IPS DF 6.9 (cell line): Measurements from ENCODE around the gene ZNF20.
"Not testable (repeated sequence)": the region's sequence is repeated elsewhere in the genome, so short reads cannot be mapped to it uniquely, and the experiment has no call there.

Experiments used
- DNase-seq: peaks from one replicate; pipeline ENCODE4 v3.0.0-alpha.2; 2013; ENCODE audit warnings: low read depth, low spot score
- H3K27ac ChIP-seq: one replicate; pipeline ENCODE4 v1.5.1; 2013; ENCODE audit warnings: low read length, control low read depth
- H3K27me3 ChIP-seq: 2 replicates; pipeline ENCODE4 v1.6.1; 2013; ENCODE audit warnings: mild to moderate bottlenecking, low read length; ENCODE audit not compliant: control insufficient read depth, insufficient read depth
- H3K36me3 ChIP-seq: 2 replicates; pipeline ENCODE4 v1.6.1; 2013; ENCODE audit warnings: low read length; ENCODE audit not compliant: control insufficient read depth, insufficient read depth
- H3K4me1 ChIP-seq: 2 replicates; pipeline ENCODE4 v1.6.1; 2013; ENCODE audit warnings: low read length; ENCODE audit not compliant: control insufficient read depth, insufficient read depth
- H3K4me3 ChIP-seq: 2 replicates; pipeline ENCODE4 v1.5.1; 2013; ENCODE audit warnings: mild to moderate bottlenecking, low read length
- H3K9me3 ChIP-seq: 2 replicates; pipeline ENCODE4 v1.6.1; 2013; ENCODE audit warnings: low read length, inconsistent platforms; ENCODE audit not compliant: control insufficient read depth, insufficient read depth
- WGBS: extraction: QIAGEN DNeasy Blood & Tissue Kit; methylation state at CpG from one replicate; pipeline ENCODE4 v1.1.7; 2013; ENCODE audit warnings: mixed read lengths, missing lambda C conversion rate; ENCODE audit not compliant: insufficient read length, insufficient coverage; 5-methylcytosine and 5-hydroxymethylcytosine counted together

Gene ZNF20

GRCh38 chr19:12113121-12113520 is 27.0 kb downstream of the ZNF20 start:
- Histone ChIP-seq H3K27ac (no peak overlapping the region), H3K36me3 (peaks cover 34% of the 10 kb centered on the region; the same call in 1 of the 2 replicates), H3K4me3 (no peak overlapping the region), H3K4me1 (no peaks in the 10 kb centered on the region), H3K9me3 (peaks cover 13% of the 10 kb centered on the region), H3K27me3 (no peaks in the 10 kb centered on the region)
- no CpG with 5 or more reads among the region's 5 CpGs for WGBS
- DNase-seq = no peak

GRCh38 chr19:12112701-12113100 is 27.4 kb downstream of the ZNF20 start:
- no CpG with 5 or more reads among the region's 8 CpGs for WGBS
- Histone ChIP-seq H3K27me3 (no peaks in the 10 kb centered on the region), H3K27ac (no peak overlapping the region), H3K36me3 (peaks cover 34% of the 10 kb centered on the region; the same call in 1 of the 2 replicates), H3K4me3 (no peak overlapping the region), H3K4me1 (no peaks in the 10 kb centered on the region), H3K9me3 (peaks cover 13% of the 10 kb centered on the region)
- DNase-seq = no peak

GRCh38 chr19:12111943-12112637 is 28.1 kb downstream of the ZNF20 start:
- peaks cover 34% of the 10 kb centered on the region; the same call in 1 of the 2 replicates for H3K36me3 ChIP-seq
- H3K4me3 ChIP-seq = no peak overlapping the region
- H3K9me3 ChIP-seq = peaks cover 13% of the 10 kb centered on the region
- H3K4me1 ChIP-seq = no peaks in the 10 kb centered on the region
- no peak overlapping the region for H3K27ac ChIP-seq
- DNase-seq = no peak
- no CpG with 5 or more reads among the region's 8 CpGs for WGBS
- no peaks in the 10 kb centered on the region for H3K27me3 ChIP-seq

GRCh38 chr19:12111176-12111575 is 29.0 kb downstream of the ZNF20 start:
- Histone ChIP-seq H3K27me3 (no peaks in the 10 kb centered on the region), H3K4me1 (no peaks in the 10 kb centered on the region), H3K27ac (no peak overlapping the region), H3K4me3 (no peak overlapping the region), H3K36me3 (peaks cover 34% of the 10 kb centered on the region; the same call in 1 of the 2 replicates), H3K9me3 (peaks cover 13% of the 10 kb centered on the region)
- DNase-seq = no peak
- WGBS = no CpG with 5 or more reads among the region's 2 CpGs

GRCh38 chr19:12103909-12104308 is 36.2 kb downstream of the ZNF20 start:
- H3K4me3 ChIP-seq, H3K4me1 ChIP-seq, H3K9me3 ChIP-seq, DNase-seq, H3K27me3 ChIP-seq, H3K36me3 ChIP-seq, H3K27ac ChIP-seq: not testable (repeated sequence)
- no CpG with 5 or more reads among the region's 4 CpGs for WGBS

GRCh38 chr19:12098040-12098439 is 42.1 kb downstream of the ZNF20 start:
- WGBS = no CpG with 5 or more reads among the region's 9 CpGs
- Histone ChIP-seq H3K27me3 (no peaks in the 10 kb centered on the region), H3K36me3 (peaks cover 7% of the 10 kb centered on the region; the same call in 1 of the 2 replicates)

GRCh38 chr19:12095111-12095790 is 44.9 kb downstream of the ZNF20 start:
- Histone ChIP-seq H3K9me3 (no peaks in the 10 kb centered on the region), H3K4me3 (no peak overlapping the region), H3K36me3 (peaks cover 7% of the 10 kb centered on the region; the same call in 1 of the 2 replicates), H3K27ac (no peak overlapping the region), H3K4me1 (peaks cover 1% of the 10 kb centered on the region; the same call in 1 of the 2 replicates), H3K27me3 (no peaks in the 10 kb centered on the region)
- no CpG with 5 or more reads among the region's 4 CpGs for WGBS
- no peak for DNase-seq

More at GRCh38 chr19:12098040-12098439, 42.1 kb downstream of the ZNF20 start:
- DNase-seq = no peak
- H3K9me3 ChIP-seq = no peaks in the 10 kb centered on the region
- no peak overlapping the region for H3K27ac ChIP-seq
- H3K4me1 ChIP-seq = peaks cover under 1% of the 10 kb centered on the region; the same call in 1 of the 2 replicates
- no peak overlapping the region for H3K4me3 ChIP-seq

GRCh38 chr19:12093777-12094176 is 46.4 kb downstream of the ZNF20 start:
- H3K4me3 ChIP-seq = no peak overlapping the region
- no peaks in the 10 kb centered on the region for H3K9me3 ChIP-seq
- no CpG with 5 or more reads among the region's 3 CpGs for WGBS
- H3K27me3 ChIP-seq = no peaks in the 10 kb centered on the region
- no peak overlapping the region for H3K27ac ChIP-seq
- H3K36me3 ChIP-seq = peaks cover 7% of the 10 kb centered on the region; the same call in 1 of the 2 replicates
- DNase-seq = no peak
- peaks cover 1% of the 10 kb centered on the region; the same call in 1 of the 2 replicates for H3K4me1 ChIP-seq

GRCh38 chr19:12092956-12093355 is 47.2 kb downstream of the ZNF20 start:
- no peak for DNase-seq
- Histone ChIP-seq H3K4me3 (peak overlapping the region; percentile 85; the same call in 1 of the 2 replicates), H3K36me3 (peaks cover 4% of the 10 kb centered on the region; the same call in 1 of the 2 replicates), H3K9me3 (no peaks in the 10 kb centered on the region), H3K27me3 (no peaks in the 10 kb centered on the region), H3K4me1 (peaks cover 1% of the 10 kb centered on the region; the same call in 1 of the 2 replicates), H3K27ac (no peak overlapping the region)
- no CpG with 5 or more reads among the region's 10 CpGs for WGBS

- H3K27ac ChIP-seq = no peak overlapping the region
- peak; percentile 71 for DNase-seq
- no CpG with 5 or more reads among the region's 53 CpGs for WGBS
- no peaks in the 10 kb centered on the region for H3K9me3 ChIP-seq
- peaks cover 2% of the 10 kb centered on the region; the same call in 1 of the 2 replicates for H3K36me3 ChIP-seq
- H3K27me3 ChIP-seq = no peaks in the 10 kb centered on the region
- H3K4me3 ChIP-seq = peak overlapping the region; percentile 85
- peaks cover 1% of the 10 kb centered on the region; the same call in 1 of the 2 replicates for H3K4me1 ChIP-seq
Measured at GRCh38 chr19:12092065-12092867, 47.9 kb downstream of the ZNF20 start.
